ENCODE measurements around the gene SLAMF6. TPM values are rescaled to one million over a fixed set of nuclear protein-coding genes. Genes with fewer than 3 reads are reported as not detected.

Gene SLAMF6
- total RNA-seq, 1 experiment from 2014 or later = not detected

- DNase-seq (ENCODE audit: low read depth, low spot score) (no peak), ATAC-seq (no peak)
- TF ChIP-seq SIN3A (IDR thresholded peaks at IDR 0.05; ENCODE audit: borderline replicate concordance, insufficient read depth, low read depth, low read length) (no peak), REST (IDR thresholded peaks at IDR 0.05; ENCODE audit: insufficient read depth in 1 of 2, low read depth in 2 of 2, low read length in 1 of 2) (no peak)
- ChIA-PET CTCF (no interaction called here), POLR2A (no interaction called here)
- in situ Hi-C loops (cut with HindIII; ENCODE audit: low pct_unique_long_range_greater_than_20kb, low sequenced_read_pairs) (no loop called here), intact Hi-C loops (cut with micrococcal nuclease; ENCODE audit: unreplicated experiment) (no loop called here)
- no TSS peak for BruUV-seq (replicated peaks)
- H3K4me1 ChIP-seq (ENCODE audit: control insufficient read depth, insufficient read depth, low read length) = no peaks in the 10 kb centered on the region
- no peak overlapping the region for H3K27ac ChIP-seq (ENCODE audit: low read length)
- H3K9me3 ChIP-seq (ENCODE audit: control insufficient read depth, insufficient read depth, low read depth, low read length) = no peaks in the 10 kb centered on the region
- no peak overlapping the region for H3K4me3 ChIP-seq (ENCODE audit: low read depth in 2 of 2, low read length in 2 of 2)
- no peaks in the 10 kb centered on the region for H3K36me3 ChIP-seq (ENCODE audit: control insufficient read depth, insufficient read depth, low read length)
- H3K27me3 ChIP-seq (ENCODE audit: control insufficient read depth, insufficient read depth, low read length) = peaks cover 2% of the 10 kb centered on the region; the same call in 1 of the 2 replicates
These were observed 68.5 kb downstream of the SLAMF6 start for GRCh38 chr1:160454371-160455152.

- TF ChIP-seq TCF7L2 (IDR thresholded peaks at IDR 0.05; ENCODE audit: low read depth, low read length) (no peak), SIN3A (IDR thresholded peaks at IDR 0.05; ENCODE audit: borderline replicate concordance, insufficient read depth, low read depth, low read length) (no peak), REST (IDR thresholded peaks at IDR 0.05; ENCODE audit: insufficient read depth in 1 of 2, low read depth in 2 of 2, low read length in 1 of 2) (no peak), POLR2AphosphoS5 (IDR thresholded peaks at IDR 0.05; ENCODE audit: low read depth, low read length) (no peak), CTCF (IDR thresholded peaks at IDR 0.05) (no peak)
- DNase-seq (ENCODE audit: low read depth, low spot score) (no peak), ATAC-seq (no peak)
- Histone ChIP-seq H3K36me3 (ENCODE audit: control insufficient read depth, insufficient read depth, low read length) (no peaks in the 10 kb centered on the region), H3K4me3 (ENCODE audit: low read depth in 2 of 2, low read length in 2 of 2) (no peak overlapping the region), H3K27me3 (ENCODE audit: control insufficient read depth, insufficient read depth, low read length) (no peaks in the 10 kb centered on the region), H3K9me3 (ENCODE audit: control insufficient read depth, insufficient read depth, low read depth, low read length) (no peaks in the 10 kb centered on the region), H3K27ac (ENCODE audit: low read length) (no peak overlapping the region), H3K4me1 (ENCODE audit: control insufficient read depth, insufficient read depth, low read length) (no peaks in the 10 kb centered on the region)
- ChIA-PET POLR2A (no interaction called here), CTCF (no interaction called here)
- intact Hi-C loops (cut with micrococcal nuclease; ENCODE audit: unreplicated experiment) (no loop called here), in situ Hi-C loops (cut with HindIII; ENCODE audit: low pct_unique_long_range_greater_than_20kb, low sequenced_read_pairs) (no loop called here)
- no TSS peak for BruUV-seq (replicated peaks)
These were observed 69.6 kb downstream of the SLAMF6 start for GRCh38 chr1:160453443-160453842.

Data from Panc1 (cell line).